Gastroesophageal sphincter (tissue), 4 donors: ENCODE data around the gene FAAP20. TPM values are rescaled to one million over a fixed set of nuclear protein-coding genes. Genes with fewer than 3 reads are reported as not detected.

Source experiments
- ATAC-seq: fragments of 150-250 bp; one replicate; pipeline ENCODE4 v1.9.1; 2016; ENCODE audit warnings: mild to moderate bottlenecking, moderate library complexity
- H3K27ac ChIP-seq, 4 donors: fragments of 200-600 bp; sonication (generic) in 3 of 4; 1 replicate in 3 of 4; 2 replicates in 1 of 4; pipeline ENCODE4 v1.5.1; 2016 to 2019
- H3K27me3 ChIP-seq: fragments of 200-600 bp; sonication (generic); one replicate; pipeline ENCODE4 v1.5.1; 2019
- H3K36me3 ChIP-seq, 2 donors: fragments of 200-600 bp; sonication (generic); one replicate each; pipeline ENCODE4 v1.5.1; 2019; ENCODE audit warnings: control low read depth in 1 of 2
- H3K4me1 ChIP-seq, 3 donors: fragments of 200-600 bp; sonication (generic); 1 replicate in 2 of 3; 2 replicates in 1 of 3; pipeline ENCODE4 v1.5.1; 2016 to 2019; ENCODE audit warnings: control low read depth in 2 of 3
- H3K4me3 ChIP-seq, 2 donors: fragments of 200-600 bp; sonication (generic); one replicate each; pipeline ENCODE4 v1.5.1; 2019; ENCODE audit warnings: mild to moderate bottlenecking in 1 of 2, moderate library complexity in 1 of 2
- H3K9me3 ChIP-seq, 3 donors: fragments of 200-600 bp; sonication (generic); one replicate each; pipeline ENCODE4 v1.5.1; 2017 to 2019; ENCODE audit warnings: control low read depth in 2 of 3
- CTCF ChIP-seq, 4 experiments: fragments of 200-600 bp in 2 of 4; fragments of 450-650 bp in 2 of 4; sonication (generic) in 1 of 4; IDR thresholded peaks; one replicate each; pipeline ENCODE4 v1.5.1; 2017 to 2019; ENCODE audit warnings: antibody characterized with exemption in 4 of 4, mild to moderate bottlenecking in 2 of 4, moderate library complexity in 2 of 4
- EP300 ChIP-seq: sonication (generic); formaldehyde crosslinking; IDR thresholded peaks from one replicate; pipeline ENCODE4 v1.6.1; 2017; ENCODE audit warnings: antibody characterized with exemption, mild to moderate bottlenecking
- POLR2A ChIP-seq, 2 donors: fragments of 450-650 bp; IDR thresholded peaks; one replicate each; pipeline ENCODE4 v1.6.1; 2017; ENCODE audit warnings: antibody characterized with exemption in 2 of 2, mild to moderate bottlenecking in 2 of 2, moderate library complexity in 1 of 2
- POLR2AphosphoS5 ChIP-seq: sonication (generic); formaldehyde crosslinking; IDR thresholded peaks from one replicate; pipeline ENCODE4 v1.6.1; 2017; ENCODE audit warnings: antibody characterized with exemption
- WGBS, 2 donors: methylation state at CpG; one replicate each; pipeline ENCODE4 v1.1.5; 2018; ENCODE audit warnings: low coverage in 1 of 2; 5-methylcytosine and 5-hydroxymethylcytosine counted together
- total RNA-seq, 4 donors: library from RNA; depleted of rRNA; stranded (reverse); fragments of >200 nt; gene quantifications; one replicate each; pipeline ENCODE4 v1.1.0, GENCODE V29; 2016

The FAAP20 gene
- total RNA-seq, 4 donors from 2014 or later = 25.8 to 51.1 (median 43.3) TPM

GRCh38 chr1:2180297-2181245, 14.0 kb downstream of the FAAP20 start:
- Histone ChIP-seq H3K36me3 (peaks cover 0 to 34% of the 10 kb centered on the region in 2 donors), H3K27me3 (no peaks in the 10 kb centered on the region), H3K4me3 (no peak overlapping the region), H3K4me1 (no peaks in the 10 kb centered on the region), H3K27ac (no peak overlapping the region), H3K9me3 (no peaks in the 10 kb centered on the region)
- WGBS, 2 donors = 72% methylated on average over 6 of the region's 58 CpGs; no CpG with 5 or more reads in 1 of the 2 donors
- no peak for ATAC-seq
- TF ChIP-seq EP300 = no peak
- TF ChIP-seq CTCF (IDR thresholded peaks at IDR 0.05) = no peak
- TF ChIP-seq POLR2A (IDR thresholded peaks at IDR 0.05) = no peak
- TF ChIP-seq POLR2AphosphoS5 = no peak

- Histone ChIP-seq H3K36me3 (peaks cover 0 to 23% of the 10 kb centered on the region in 2 donors), H3K27ac (no peak overlapping the region), H3K4me3 (no peak overlapping the region), H3K27me3 (no peaks in the 10 kb centered on the region), H3K9me3 (no peaks in the 10 kb centered on the region), H3K4me1 (peaks cover 0 to 8% (median 0%) of the 10 kb centered on the region in 3 donors)
- TF ChIP-seq POLR2AphosphoS5 (no peak), CTCF (IDR thresholded peaks at IDR 0.05) (no peak), POLR2A (IDR thresholded peaks at IDR 0.05) (no peak), EP300 (no peak)
- WGBS, 2 donors = 62% methylated on average over 12 of the region's 28 CpGs; no CpG with 5 or more reads in 1 of the 2 donors
- no peak for ATAC-seq
Measured at GRCh38 chr1:2179283-2180013, 15.1 kb downstream of the FAAP20 start.

DNA sequence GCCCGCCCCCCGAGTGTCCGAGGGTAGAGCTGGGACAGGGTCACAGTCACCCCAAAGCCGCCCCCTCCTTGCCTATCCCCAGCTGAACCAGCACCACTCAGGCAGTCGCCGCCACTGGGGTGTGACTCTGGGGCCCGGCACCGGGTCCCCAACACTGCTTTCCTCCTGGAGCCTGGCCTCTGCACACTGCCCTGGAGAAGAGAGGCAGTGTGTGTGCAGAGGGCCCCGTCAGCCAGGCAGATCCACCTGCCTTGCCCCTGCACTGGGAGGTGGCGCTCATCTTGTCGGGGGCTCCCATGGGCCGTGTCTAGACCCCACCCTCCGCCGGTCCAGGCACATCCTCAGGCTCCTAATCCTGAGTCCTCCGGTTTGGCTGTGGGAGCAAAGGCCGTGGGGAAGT, 15.7 kb downstream of the FAAP20 start:
- Histone ChIP-seq H3K27ac (no peak overlapping the region), H3K36me3 (peaks cover 0 to 17% of the 10 kb centered on the region in 2 donors), H3K4me3 (no peak overlapping the region), H3K4me1 (peaks cover 0 to 13% (median 0%) of the 10 kb centered on the region in 3 donors), H3K27me3 (no peaks in the 10 kb centered on the region), H3K9me3 (no peaks in the 10 kb centered on the region)
- TF ChIP-seq EP300 (no peak), POLR2AphosphoS5 (no peak)
- no peak for ATAC-seq
- 60% methylated on average over 1 of the region's 16 CpGs; no CpG with 5 or more reads in 1 of the 2 donors for WGBS, 2 donors

GRCh38 chr1:2177946-2178538, 16.5 kb downstream of the FAAP20 start:
- no peak for ATAC-seq
- Histone ChIP-seq H3K4me1 (peaks cover 0 to 13% (median 0%) of the 10 kb centered on the region in 3 donors), H3K27me3 (no peaks in the 10 kb centered on the region), H3K27ac (no peak overlapping the region), H3K36me3 (peaks cover 0 to 11% of the 10 kb centered on the region in 2 donors), H3K9me3 (no peaks in the 10 kb centered on the region), H3K4me3 (no peak overlapping the region)
- WGBS, 2 donors = 50% methylated on average over 1 of the region's 18 CpGs; no CpG with 5 or more reads in 1 of the 2 donors
- TF ChIP-seq EP300 (no peak), POLR2AphosphoS5 (no peak), CTCF (IDR thresholded peaks at IDR 0.05) (no peak), POLR2A (IDR thresholded peaks at IDR 0.05) (no peak)

GRCh38 chr1:2177541-2177940, 17.0 kb downstream of the FAAP20 start:
- Histone ChIP-seq H3K4me1 (peaks cover 0 to 13% (median 0%) of the 10 kb centered on the region in 3 donors), H3K27ac (no peak overlapping the region), H3K4me3 (no peak overlapping the region), H3K27me3 (no peaks in the 10 kb centered on the region), H3K9me3 (no peaks in the 10 kb centered on the region), H3K36me3 (peaks cover 0 to 11% of the 10 kb centered on the region in 2 donors)
- no peak for ATAC-seq
- TF ChIP-seq EP300 (no peak), CTCF (IDR thresholded peaks at IDR 0.05) (no peak), POLR2AphosphoS5 (no peak), POLR2A (IDR thresholded peaks at IDR 0.05) (no peak)
- no CpG with 5 or more reads among the region's 21 CpGs for WGBS, 2 donors
